Measurements from ENCODE around the gene TGFBR2.

- TF ChIP-seq JUND (IDR thresholded peaks at IDR 0.05) = no peak
- TF ChIP-seq, protein P1, sequence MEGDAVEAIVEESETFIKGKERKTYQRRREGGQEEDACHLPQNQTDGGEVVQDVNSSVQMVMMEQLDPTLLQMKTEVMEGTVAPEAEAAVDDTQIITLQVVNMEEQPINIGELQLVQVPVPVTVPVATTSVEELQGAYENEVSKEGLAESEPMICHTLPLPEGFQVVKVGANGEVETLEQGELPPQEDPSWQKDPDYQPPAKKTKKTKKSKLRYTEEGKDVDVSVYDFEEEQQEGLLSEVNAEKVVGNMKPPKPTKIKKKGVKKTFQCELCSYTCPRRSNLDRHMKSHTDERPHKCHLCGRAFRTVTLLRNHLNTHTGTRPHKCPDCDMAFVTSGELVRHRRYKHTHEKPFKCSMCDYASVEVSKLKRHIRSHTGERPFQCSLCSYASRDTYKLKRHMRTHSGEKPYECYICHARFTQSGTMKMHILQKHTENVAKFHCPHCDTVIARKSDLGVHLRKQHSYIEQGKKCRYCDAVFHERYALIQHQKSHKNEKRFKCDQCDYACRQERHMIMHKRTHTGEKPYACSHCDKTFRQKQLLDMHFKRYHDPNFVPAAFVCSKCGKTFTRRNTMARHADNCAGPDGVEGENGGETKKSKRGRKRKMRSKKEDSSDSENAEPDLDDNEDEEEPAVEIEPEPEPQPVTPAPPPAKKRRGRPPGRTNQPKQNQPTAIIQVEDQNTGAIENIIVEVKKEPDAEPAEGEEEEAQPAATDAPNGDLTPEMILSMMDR (IDR thresholded peaks at IDR 0.05; ENCODE audit: low read depth, low read length, missing input control) = no peak
- no peak for TF ChIP-seq EGR1 (IDR thresholded peaks at IDR 0.05; ENCODE audit: low read depth in 2 of 2)
- TF ChIP-seq RAD21 (IDR thresholded peaks at IDR 0.05) = no peak
- TF ChIP-seq RXRA (IDR thresholded peaks at IDR 0.05) = no peak
- TF ChIP-seq, protein P2, sequence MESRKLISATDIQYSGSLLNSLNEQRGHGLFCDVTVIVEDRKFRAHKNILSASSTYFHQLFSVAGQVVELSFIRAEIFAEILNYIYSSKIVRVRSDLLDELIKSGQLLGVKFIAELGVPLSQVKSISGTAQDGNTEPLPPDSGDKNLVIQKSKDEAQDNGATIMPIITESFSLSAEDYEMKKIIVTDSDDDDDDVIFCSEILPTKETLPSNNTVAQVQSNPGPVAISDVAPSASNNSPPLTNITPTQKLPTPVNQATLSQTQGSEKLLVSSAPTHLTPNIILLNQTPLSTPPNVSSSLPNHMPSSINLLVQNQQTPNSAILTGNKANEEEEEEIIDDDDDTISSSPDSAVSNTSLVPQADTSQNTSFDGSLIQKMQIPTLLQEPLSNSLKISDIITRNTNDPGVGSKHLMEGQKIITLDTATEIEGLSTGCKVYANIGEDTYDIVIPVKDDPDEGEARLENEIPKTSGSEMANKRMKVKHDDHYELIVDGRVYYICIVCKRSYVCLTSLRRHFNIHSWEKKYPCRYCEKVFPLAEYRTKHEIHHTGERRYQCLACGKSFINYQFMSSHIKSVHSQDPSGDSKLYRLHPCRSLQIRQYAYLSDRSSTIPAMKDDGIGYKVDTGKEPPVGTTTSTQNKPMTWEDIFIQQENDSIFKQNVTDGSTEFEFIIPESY (IDR thresholded peaks at IDR 0.05) = no peak
- TF ChIP-seq NR2F2 (IDR thresholded peaks at IDR 0.05) = no peak
Observed at GRCh38 chr3:30597769-30598134, 8.6 kb upstream of the TGFBR2 start.
